Glutamatergic neuron (in vitro differentiated cells): Measurements from ENCODE around the gene PLXNA1. TPM values are rescaled to one million over a fixed set of nuclear protein-coding genes. Genes with fewer than 3 reads are reported as not detected.

ENCODE experiments used
- DNase-seq: peaks from one replicate; pipeline ENCODE4 v3.0.0; 2022
- H3K27ac Mint-ChIP-seq: one replicate; pipeline ENCODE4 v1.8.0; 2020; ENCODE audit warnings: mild to moderate bottlenecking, mixed read lengths, inconsistent platforms; ENCODE audit not compliant: unreplicated experiment
- H3K27me3 Mint-ChIP-seq: one replicate; pipeline ENCODE4 v1.8.0; 2020; ENCODE audit warnings: mild to moderate bottlenecking, moderate library complexity, mixed read lengths, inconsistent platforms; ENCODE audit not compliant: unreplicated experiment
- H3K36me3 Mint-ChIP-seq: one replicate; pipeline ENCODE4 v1.8.0; 2020; ENCODE audit warnings: mild to moderate bottlenecking, mixed read lengths, inconsistent platforms; ENCODE audit not compliant: unreplicated experiment
- H3K4me1 Mint-ChIP-seq: one replicate; pipeline ENCODE4 v1.8.0; 2020; ENCODE audit warnings: mild to moderate bottlenecking, low read depth, mixed read lengths, inconsistent platforms; ENCODE audit not compliant: unreplicated experiment
- H3K4me3 Mint-ChIP-seq: one replicate; pipeline ENCODE4 v1.8.0; 2020; ENCODE audit warnings: mild to moderate bottlenecking, mixed read lengths, inconsistent platforms; ENCODE audit not compliant: unreplicated experiment
- H3K9me3 Mint-ChIP-seq: one replicate; pipeline ENCODE4 v1.8.0; 2020; ENCODE audit warnings: mild to moderate bottlenecking, moderate library complexity, mixed read lengths, inconsistent platforms; ENCODE audit not compliant: unreplicated experiment
- CTCF ChIP-seq: fragments of 200-600 bp; sonication (generic); IDR thresholded peaks from one replicate; pipeline ENCODE4 v1.5.0; 2021; ENCODE audit not compliant: partially characterized antibody, unreplicated experiment
- total RNA-seq: library from RNA; stranded (reverse); fragmentation: NEBNext Ultra II Directional; extraction: Animal tissue kit (Norgen Biotek cat#: 25700); gene quantifications from one replicate; pipeline ENCODE4 v1.2.1, GENCODE V29; 2021; ENCODE audit not compliant: unreplicated experiment

Gene PLXNA1
- total RNA-seq, 1 donor from 2014 or later: 110 TPM

GRCh38 chr3:126990024-126990700 lies 7.2 kb downstream of the PLXNA1 start:
- no peaks in the 10 kb centered on the region for H3K36me3 Mint-ChIP-seq
- TF ChIP-seq CTCF: no peak
- peaks cover 14% of the 10 kb centered on the region for H3K27me3 Mint-ChIP-seq
- H3K4me3 Mint-ChIP-seq: no peak overlapping the region
- H3K4me1 Mint-ChIP-seq: peaks cover 11% of the 10 kb centered on the region
- H3K27ac Mint-ChIP-seq: peak overlapping the region; percentile 68
- no peaks in the 10 kb centered on the region for H3K9me3 Mint-ChIP-seq
- no peak for DNase-seq

GRCh38 chr3:126990890-126991289 lies 8.0 kb downstream of the PLXNA1 start:
- Mint-ChIP-seq H3K36me3 (no peaks in the 10 kb centered on the region), H3K27ac (peak overlapping the region; percentile 68), H3K4me3 (peak overlapping the region; percentile 57), H3K4me1 (peaks cover 9% of the 10 kb centered on the region), H3K9me3 (no peaks in the 10 kb centered on the region), H3K27me3 (peaks cover 14% of the 10 kb centered on the region)
- DNase-seq: no peak
- TF ChIP-seq CTCF: no peak

- Mint-ChIP-seq H3K27me3 (peaks cover 14% of the 10 kb centered on the region), H3K4me3 (no peak overlapping the region), H3K27ac (no peak overlapping the region), H3K9me3 (no peaks in the 10 kb centered on the region), H3K4me1 (peaks cover 9% of the 10 kb centered on the region), H3K36me3 (no peaks in the 10 kb centered on the region)
- no peak for DNase-seq
- TF ChIP-seq CTCF: no peak
Measured at GRCh38 chr3:126991366-126992200, 8.7 kb downstream of the PLXNA1 start.

DNA sequence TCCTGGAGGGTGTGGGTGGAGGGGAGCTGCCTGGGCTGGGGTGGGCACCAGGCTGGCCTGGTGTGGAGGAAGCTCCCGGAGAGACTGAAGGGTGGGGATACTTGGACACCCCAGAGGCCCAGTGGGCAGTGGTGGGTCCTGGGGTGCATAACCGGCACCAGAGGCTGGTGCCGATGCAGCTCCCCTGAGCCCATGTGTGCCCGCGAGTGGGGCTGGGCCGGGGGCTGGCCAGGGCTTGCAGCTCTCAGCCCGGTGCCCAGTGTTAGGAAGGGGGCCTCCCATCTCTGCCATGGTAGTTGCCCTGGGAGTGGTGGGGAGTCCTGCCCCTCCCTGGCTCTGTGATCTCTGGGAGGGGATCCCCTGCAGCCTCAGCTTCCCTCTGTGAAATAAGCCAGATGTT lies 9.3 kb downstream of the PLXNA1 start:
- Mint-ChIP-seq H3K27ac (no peak overlapping the region), H3K36me3 (no peaks in the 10 kb centered on the region), H3K9me3 (peaks cover 2% of the 10 kb centered on the region), H3K27me3 (peaks cover 14% of the 10 kb centered on the region), H3K4me1 (peaks cover 9% of the 10 kb centered on the region), H3K4me3 (no peak overlapping the region)
- TF ChIP-seq CTCF: no peak
- no peak for DNase-seq

DNA sequence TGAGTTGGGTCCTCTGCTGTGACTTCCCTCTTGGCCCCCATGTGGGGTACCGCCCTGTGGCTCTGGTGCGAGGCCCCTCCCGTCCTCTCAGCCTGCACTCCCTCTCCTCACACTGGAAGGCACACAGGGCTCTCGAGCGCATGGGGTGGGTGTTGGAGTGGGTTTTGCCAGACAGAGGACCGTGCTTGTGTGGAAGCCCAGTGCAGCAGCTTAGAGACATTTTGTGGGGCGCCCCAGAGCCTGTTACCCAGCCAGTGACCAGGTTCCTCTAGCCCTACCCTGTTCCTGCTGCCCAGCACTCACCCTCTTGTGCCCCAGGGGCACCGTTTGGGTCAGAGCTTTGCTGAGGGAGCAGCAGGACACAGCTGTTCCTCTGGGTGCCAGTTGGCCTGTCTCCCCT lies 9.9 kb downstream of the PLXNA1 start:
- Mint-ChIP-seq H3K4me1 (peaks cover 9% of the 10 kb centered on the region), H3K9me3 (peaks cover 2% of the 10 kb centered on the region), H3K27ac (no peak overlapping the region), H3K27me3 (peaks cover 12% of the 10 kb centered on the region), H3K4me3 (no peak overlapping the region), H3K36me3 (no peaks in the 10 kb centered on the region)
- no peak for DNase-seq
- no peak for TF ChIP-seq CTCF
